ENCODE measurements around the gene MGAT1.

MGAT1 gene

DNA sequence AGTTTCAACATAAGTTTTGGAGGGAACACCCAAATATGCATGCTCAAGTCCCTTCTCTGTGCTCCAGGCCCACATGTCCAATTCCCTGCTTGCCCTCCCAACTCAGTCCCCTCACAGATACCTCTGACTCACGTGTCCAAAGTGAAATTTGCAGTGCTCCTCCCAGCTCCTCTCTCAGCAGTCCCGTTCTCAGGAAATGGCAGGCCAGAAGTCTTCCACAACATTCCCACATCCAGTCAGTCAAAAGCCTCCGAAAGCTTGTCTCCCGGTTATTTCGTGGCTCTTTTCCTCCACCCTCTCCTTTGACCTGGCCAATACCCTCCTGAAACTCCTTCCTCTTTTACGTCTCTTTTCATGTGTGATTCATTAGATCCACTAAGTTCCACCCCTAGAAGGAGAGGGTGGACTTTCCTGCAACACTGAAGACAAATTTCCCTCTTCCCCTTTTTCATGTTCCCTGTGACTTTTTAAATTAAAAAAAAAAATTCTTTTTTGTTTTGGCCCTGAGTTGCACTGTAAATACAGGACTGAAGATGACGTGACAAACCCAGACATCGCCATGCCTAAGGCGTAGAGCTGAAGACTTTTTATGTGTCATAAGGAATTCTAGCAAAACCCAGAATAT, 12.8 kb upstream of the MGAT1 start:
- no peak for DNase-seq (ENCODE audit: low spot score)

DNA sequence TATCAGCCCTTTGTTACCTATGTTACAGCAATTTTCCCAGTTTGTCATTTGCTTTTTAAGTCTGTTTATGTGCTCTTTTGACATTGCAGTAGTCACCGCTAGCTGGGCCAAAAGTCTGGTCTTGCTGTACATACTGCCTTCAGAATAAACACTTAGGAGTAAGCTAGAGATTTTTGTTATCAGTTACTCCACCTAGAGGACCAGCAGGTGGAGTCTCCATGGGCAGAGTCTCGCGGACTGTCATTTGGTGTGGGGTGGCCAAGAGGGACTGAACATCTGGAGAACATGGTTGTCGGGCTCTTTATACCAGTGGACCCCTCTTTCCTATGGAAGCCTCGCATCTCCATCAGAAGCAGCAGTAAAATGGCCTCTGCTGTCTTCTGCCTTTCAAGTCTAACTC, 10.8 kb upstream of the MGAT1 start:
- TF ChIP-seq, protein P1, sequence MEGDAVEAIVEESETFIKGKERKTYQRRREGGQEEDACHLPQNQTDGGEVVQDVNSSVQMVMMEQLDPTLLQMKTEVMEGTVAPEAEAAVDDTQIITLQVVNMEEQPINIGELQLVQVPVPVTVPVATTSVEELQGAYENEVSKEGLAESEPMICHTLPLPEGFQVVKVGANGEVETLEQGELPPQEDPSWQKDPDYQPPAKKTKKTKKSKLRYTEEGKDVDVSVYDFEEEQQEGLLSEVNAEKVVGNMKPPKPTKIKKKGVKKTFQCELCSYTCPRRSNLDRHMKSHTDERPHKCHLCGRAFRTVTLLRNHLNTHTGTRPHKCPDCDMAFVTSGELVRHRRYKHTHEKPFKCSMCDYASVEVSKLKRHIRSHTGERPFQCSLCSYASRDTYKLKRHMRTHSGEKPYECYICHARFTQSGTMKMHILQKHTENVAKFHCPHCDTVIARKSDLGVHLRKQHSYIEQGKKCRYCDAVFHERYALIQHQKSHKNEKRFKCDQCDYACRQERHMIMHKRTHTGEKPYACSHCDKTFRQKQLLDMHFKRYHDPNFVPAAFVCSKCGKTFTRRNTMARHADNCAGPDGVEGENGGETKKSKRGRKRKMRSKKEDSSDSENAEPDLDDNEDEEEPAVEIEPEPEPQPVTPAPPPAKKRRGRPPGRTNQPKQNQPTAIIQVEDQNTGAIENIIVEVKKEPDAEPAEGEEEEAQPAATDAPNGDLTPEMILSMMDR (IDR thresholded peaks at IDR 0.05; ENCODE audit: extremely low read depth, missing control alignments), result no peak
- no peak for DNase-seq (ENCODE audit: low spot score)

More for the DNA sequence above, 12.8 kb upstream of the MGAT1 start:
- TF ChIP-seq, protein P1 (IDR thresholded peaks at IDR 0.05; ENCODE audit: extremely low read depth, missing control alignments), result no peak

DNA sequence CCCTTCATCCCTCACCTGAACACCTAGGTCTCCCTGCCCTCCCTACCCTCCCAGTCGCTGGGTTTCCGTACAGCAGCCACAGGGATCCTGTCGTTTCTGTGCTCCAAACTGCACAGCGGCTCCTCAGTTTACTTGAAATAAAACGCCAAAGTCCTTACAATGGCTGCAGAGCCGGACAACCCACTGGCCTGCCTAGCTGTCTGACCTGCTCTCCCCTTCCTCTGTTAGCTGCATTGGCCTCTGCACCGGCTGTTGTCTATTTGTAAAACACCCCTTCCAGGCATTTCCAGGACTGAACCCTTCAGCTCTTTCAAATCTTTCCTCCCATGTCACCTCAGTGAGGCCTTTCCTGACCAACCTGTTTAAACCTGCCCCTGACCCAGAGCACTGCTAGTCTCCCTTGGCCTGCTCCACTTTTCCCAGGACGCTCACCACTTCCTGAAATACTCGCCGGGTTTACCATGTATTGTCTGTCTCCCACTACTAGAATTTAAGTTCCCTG, 9.1 kb upstream of the MGAT1 start:
- TF ChIP-seq, protein P1 (IDR thresholded peaks at IDR 0.05; ENCODE audit: extremely low read depth, missing control alignments), result no peak
- no peak for DNase-seq (ENCODE audit: low spot score)

DNA sequence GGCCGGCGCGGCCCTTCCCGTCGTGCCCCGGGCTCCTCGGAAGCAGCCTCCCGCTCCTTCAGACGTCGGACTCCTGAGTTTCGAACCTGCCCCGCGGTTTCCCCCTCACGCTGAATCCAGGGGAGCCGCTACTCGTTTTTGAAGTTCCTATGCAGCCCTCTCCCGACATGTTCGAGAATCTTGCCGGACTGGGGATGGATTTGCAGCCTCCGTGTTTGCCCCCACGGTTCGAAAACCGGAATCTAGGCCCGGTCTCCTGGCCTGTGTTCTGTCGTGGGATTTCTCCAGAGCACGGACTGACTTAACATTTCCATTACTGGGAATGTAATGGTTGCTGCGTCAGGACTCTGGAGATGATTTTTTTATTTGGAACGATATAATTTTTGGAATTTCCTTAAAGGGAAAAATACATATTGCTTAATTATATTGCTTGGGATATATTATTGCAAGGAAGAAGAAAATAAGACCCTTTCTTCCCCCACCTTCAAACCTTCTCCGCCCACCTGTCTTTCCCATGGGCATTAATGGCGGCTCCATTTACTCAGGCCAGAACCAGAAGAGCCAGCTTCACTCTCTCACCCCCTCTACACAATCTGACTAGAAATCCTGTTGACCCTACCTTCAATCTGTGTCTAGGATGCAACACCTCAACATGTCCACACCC, 8.5 kb upstream of the MGAT1 start:
- no peak for DNase-seq (ENCODE audit: low spot score)
- TF ChIP-seq, protein P1 (IDR thresholded peaks at IDR 0.05; ENCODE audit: extremely low read depth, missing control alignments), result no peak

DNA sequence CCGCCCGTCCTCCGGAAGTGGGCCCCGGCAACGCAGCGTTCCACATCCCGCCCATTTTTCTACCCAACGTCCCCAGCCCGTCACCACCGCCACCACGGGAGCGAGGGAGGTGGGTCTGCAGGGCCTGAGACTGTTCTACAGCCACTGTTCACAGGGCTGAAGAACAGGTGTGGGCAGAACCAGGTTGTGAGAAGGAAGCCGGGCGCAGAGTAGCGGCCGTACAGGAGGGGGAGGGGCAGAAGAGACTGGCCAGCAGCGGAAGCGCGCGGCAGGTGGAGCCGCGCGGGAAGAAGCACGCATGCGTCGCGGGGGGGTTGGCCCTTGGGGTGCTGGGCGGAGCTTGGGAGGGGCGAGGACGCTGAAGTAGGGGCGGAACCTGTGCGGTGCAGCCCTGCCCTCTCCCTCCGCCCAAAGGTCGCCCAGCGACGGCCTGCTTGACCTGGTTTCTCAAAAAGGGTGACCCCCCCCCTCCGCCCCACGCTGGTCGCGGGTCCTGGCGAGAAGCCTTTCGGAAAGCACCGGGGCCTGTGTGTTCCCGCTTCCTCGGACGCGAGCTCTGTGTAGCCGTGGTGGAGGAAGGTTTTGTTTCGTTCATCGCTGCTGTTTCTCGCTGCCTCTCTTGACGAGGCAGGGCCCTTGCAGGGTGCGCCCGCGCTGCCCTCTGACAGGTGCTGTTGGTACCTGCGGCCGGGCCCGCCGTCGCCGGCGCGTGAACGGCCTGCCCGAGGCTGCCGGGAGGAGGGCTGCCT, 7.8 kb upstream of the MGAT1 start:
- DNase-seq (ENCODE audit: low spot score), result peak; percentile 97

DNA sequence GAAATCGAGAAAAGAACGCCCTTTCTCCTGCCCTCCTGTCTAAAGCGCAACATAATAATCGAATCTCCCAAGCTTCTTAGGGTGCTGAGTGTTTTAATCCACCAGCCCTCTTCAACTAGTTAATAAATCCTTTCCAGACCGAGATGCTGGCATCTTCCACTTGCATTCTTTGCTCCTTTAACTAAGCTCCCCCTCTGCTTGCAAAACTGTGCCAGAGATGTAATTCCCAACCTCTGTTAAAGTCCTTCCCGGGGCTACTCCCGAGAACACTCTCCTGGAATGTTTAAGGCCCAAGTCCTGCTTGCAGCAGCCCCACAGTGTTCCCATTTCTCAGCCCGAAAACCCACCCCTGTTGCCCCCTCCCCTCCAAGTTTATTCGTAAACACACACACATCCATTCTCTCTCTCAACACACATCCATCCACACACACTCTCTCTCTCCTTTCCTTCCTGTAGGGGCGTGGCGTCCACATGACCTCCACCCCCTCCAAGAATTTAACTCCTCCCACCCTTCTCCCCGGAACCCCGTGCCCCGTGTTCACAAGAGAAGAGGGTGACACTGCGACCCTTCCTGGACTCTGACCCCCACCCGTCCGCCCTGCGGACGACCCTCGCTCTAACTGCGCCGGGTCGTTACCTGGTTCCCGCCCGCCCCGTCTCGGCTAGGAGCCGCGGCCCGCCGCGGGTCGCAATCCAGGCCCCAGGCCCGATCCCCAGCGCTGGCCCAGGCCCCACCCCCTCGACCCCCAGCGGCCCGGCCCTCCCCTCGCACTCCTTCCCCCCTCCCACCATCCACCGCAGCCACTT, 7.0 kb upstream of the MGAT1 start:
- TF ChIP-seq, protein P1 (IDR thresholded peaks at IDR 0.05; ENCODE audit: extremely low read depth, missing control alignments), result no peak
- DNase-seq (ENCODE audit: low spot score), result peak; percentile 94

More for the DNA sequence above, 7.8 kb upstream of the MGAT1 start:
- TF ChIP-seq, protein P1 (IDR thresholded peaks at IDR 0.05; ENCODE audit: extremely low read depth, missing control alignments), result no peak

All from GM20000 (cell line).